ENCODE results near the gene C2CD4D. TPM values are rescaled to one million over a fixed set of nuclear protein-coding genes. Genes with fewer than 3 reads are reported as not detected.

Gene C2CD4D
- total and polyA plus RNA-seq, 2 of the 13 experiments (the other 11 are each of a cell fraction or from before 2014, with no cell fraction given): not detected

DNA sequence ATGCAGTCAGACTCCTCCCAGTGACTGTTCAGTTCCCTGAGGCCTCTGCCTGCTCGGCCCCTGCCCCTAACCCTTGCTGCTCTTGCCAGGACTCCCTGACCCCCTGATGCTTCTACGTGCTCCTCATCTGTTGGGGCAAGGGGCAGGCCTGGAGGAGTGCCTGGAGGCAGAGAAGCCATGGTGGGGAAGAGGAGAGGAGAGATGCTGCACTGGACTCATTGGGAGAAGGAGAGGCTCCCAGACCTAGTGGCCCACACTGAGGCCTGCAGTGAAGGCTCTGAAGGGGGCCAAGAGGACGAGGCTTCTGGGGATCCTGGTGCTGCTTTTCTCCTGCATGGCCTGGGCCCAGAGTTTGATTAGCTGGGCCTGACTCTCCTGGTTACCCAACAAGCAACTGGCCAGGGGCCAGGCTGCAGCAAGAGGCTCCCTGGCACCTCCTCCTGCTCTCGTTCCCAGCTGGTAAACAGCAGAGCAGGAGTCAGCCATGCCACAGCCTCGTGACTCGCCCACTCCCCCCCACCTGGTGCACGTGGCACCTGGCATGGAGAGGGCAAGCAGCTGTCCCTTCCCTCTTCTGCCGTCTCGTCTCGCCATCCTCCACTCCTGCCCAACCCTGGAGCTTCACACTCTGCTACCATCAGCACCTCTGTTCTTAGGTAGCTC is 7.2 kb downstream of the C2CD4D start (continued):
- TF ChIP-seq ZNF670 (CRISPR knock-in tag; IDR thresholded peaks at IDR 0.05; ENCODE audit: borderline replicate concordance) (no peak), ARID5B (CRISPR knock-in tag; IDR thresholded peaks at IDR 0.05) (peak; percentile 65), SOX6 (IDR thresholded peaks at IDR 0.05) (no peak), SOX6 (CRISPR knock-in tag; IDR thresholded peaks at IDR 0.05) (0 out of 2 replicates have a peak, but pooled peaks have one; percentile 19), BHLHE40 (IDR thresholded peaks at IDR 0.05; ENCODE audit: low read length) (peak; percentile 82), ZNF552 (CRISPR knock-in tag; IDR thresholded peaks at IDR 0.05; ENCODE audit: borderline replicate concordance) (0 out of 2 replicates have a peak, but pooled peaks have one; percentile 35), BRD4 (CRISPR knock-in tag; IDR thresholded peaks at IDR 0.05) (no peak), STAG1 (CRISPR knock-in tag; IDR thresholded peaks at IDR 0.05) (no peak), TFAP4 (IDR thresholded peaks at IDR 0.05; ENCODE audit: borderline replicate concordance, low read depth) (peak; percentile 95), CHD4 (IDR thresholded peaks at IDR 0.05; ENCODE audit: borderline replicate concordance, low read length) (no peak), HNF4A (CRISPR knock-in tag; IDR thresholded peaks at IDR 0.05) (peak; percentile 39; the same call in 1 of the 2 replicates), ELF3 (CRISPR knock-in tag; IDR thresholded peaks at IDR 0.05) (peak; percentile 42; the same call in 1 of the 2 replicates), FOXA1 (IDR thresholded peaks at IDR 0.05) (no peak), FOXA1 (CRISPR knock-in tag; IDR thresholded peaks at IDR 0.05) (peak; percentile 79), ZNF644 (CRISPR knock-in tag; IDR thresholded peaks at IDR 0.05; ENCODE audit: low read depth) (0 out of 2 replicates have a peak, but pooled peaks have one; percentile 13)
- TF ChIP-seq, protein P1, sequence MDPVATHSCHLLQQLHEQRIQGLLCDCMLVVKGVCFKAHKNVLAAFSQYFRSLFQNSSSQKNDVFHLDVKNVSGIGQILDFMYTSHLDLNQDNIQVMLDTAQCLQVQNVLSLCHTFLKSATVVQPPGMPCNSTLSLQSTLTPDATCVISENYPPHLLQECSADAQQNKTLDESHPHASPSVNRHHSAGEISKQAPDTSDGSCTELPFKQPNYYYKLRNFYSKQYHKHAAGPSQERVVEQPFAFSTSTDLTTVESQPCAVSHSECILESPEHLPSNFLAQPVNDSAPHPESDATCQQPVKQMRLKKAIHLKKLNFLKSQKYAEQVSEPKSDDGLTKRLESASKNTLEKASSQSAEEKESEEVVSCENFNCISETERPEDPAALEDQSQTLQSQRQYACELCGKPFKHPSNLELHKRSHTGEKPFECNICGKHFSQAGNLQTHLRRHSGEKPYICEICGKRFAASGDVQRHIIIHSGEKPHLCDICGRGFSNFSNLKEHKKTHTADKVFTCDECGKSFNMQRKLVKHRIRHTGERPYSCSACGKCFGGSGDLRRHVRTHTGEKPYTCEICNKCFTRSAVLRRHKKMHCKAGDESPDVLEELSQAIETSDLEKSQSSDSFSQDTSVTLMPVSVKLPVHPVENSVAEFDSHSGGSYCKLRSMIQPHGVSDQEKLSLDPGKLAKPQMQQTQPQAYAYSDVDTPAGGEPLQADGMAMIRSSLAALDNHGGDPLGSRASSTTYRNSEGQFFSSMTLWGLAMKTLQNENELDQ (CRISPR knock-in tag; IDR thresholded peaks at IDR 0.05; ENCODE audit: borderline replicate concordance): no peak
- TF ChIP-seq, protein P2, sequence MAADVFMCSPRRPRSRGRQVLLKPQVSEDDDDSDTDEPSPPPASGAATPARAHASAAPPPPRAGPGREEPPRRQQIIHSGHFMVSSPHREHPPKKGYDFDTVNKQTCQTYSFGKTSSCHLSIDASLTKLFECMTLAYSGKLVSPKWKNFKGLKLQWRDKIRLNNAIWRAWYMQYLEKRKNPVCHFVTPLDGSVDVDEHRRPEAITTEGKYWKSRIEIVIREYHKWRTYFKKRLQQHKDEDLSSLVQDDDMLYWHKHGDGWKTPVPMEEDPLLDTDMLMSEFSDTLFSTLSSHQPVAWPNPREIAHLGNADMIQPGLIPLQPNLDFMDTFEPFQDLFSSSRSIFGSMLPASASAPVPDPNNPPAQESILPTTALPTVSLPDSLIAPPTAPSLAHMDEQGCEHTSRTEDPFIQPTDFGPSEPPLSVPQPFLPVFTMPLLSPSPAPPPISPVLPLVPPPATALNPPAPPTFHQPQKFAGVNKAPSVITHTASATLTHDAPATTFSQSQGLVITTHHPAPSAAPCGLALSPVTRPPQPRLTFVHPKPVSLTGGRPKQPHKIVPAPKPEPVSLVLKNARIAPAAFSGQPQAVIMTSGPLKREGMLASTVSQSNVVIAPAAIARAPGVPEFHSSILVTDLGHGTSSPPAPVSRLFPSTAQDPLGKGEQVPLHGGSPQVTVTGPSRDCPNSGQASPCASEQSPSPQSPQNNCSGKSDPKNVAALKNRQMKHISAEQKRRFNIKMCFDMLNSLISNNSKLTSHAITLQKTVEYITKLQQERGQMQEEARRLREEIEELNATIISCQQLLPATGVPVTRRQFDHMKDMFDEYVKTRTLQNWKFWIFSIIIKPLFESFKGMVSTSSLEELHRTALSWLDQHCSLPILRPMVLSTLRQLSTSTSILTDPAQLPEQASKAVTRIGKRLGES (CRISPR knock-in tag; IDR thresholded peaks at IDR 0.05; ENCODE audit: borderline replicate concordance): peak; percentile 96
- TF ChIP-seq, protein P3, sequence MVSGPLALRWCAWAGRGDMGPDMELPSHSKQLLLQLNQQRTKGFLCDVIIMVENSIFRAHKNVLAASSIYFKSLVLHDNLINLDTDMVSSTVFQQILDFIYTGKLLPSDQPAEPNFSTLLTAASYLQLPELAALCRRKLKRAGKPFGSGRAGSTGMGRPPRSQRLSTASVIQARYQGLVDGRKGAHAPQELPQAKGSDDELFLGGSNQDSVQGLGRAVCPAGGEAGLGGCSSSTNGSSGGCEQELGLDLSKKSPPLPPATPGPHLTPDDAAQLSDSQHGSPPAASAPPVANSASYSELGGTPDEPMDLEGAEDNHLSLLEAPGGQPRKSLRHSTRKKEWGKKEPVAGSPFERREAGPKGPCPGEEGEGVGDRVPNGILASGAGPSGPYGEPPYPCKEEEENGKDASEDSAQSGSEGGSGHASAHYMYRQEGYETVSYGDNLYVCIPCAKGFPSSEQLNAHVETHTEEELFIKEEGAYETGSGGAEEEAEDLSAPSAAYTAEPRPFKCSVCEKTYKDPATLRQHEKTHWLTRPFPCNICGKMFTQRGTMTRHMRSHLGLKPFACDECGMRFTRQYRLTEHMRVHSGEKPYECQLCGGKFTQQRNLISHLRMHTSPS (CRISPR knock-in tag; IDR thresholded peaks at IDR 0.05; ENCODE audit: low read depth): peak; percentile 99

Measured in HepG2 (cell line).